HG03103 (cell line): ENCODE measurements around the gene ESPL1.

Experiments used
- ATAC-seq: cut with Tn5 transposase; IDR thresholded peaks from one replicate; pipeline ENCODE4 v1.9.1; 2021; ENCODE audit warnings: low read depth; ENCODE audit not compliant: unreplicated experiment

The ESPL1 gene

DNA sequence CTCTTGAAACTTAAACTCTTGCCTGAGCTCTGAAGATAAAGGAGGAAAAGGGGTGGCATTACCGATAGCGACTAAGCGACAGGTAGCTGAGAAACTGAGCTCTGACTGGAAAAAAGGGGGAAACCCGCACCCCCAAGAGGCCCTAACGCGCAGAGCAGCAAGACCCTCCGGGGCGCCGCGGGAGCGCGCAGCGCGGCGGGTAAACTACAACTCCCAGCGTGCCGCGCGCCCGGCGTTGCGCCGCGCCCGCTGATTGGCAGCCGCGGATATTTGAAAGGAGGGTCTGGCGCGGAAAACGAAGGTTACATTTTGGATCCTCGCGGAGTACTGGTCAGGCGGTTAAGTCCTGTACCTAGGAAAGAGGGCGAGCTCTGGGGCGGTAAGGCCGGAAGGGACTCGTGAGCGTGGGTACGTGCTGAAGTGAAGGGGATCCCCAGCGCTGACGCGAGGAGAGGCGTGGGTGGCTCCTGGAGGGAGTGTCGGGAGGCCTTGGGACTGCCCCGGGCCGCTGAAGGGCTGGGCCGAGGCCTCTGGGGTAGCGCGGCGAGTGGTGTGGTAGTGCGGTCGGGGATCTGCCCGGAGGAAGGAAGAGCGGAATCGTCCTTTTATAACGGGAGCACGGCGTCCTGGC is at the start of gene ESPL1:
TSS of gene ESPL1 (plus strand) at position 301 of the 631 bp plus-strand sequence. CDS start 468 bp downstream, outside the sequence.
- ATAC-seq = peak; percentile 77

DNA sequence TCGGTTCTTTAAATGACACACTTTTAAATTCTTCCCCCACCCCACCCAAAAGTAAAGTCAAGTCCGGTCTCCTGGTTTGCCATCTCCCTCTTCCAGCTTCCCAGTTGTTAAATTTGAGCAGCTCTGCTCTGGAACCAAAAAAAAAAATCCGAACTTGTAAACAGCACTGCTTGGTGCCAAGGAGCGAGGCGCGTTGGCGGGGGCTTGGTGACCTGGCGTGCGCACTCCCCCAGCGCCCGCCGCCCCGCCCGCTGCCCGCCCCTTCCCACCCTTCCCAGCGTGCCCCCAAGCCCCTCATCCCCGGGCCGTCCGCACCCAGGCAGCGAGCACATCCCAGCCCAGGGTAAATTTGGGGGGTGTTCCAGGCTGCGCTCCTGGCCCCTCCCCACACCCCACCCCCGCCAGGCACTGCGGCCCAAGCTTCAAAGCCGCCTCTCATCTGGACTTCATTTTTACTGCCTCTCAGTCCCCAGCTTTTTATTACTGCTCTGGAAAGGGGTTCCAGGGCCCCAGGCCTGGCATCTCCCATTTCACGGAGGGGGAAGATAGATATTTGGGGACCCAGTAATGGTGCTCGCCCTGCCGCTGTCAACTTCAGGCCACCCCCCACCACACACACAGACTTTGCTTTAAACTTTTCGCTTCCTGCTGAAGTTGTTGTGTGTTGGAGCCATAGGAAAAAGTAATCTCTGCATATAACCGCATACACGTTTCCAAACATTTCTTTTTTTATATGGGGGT is 49.4 kb upstream of the ESPL1 start:
- no peak for ATAC-seq

DNA sequence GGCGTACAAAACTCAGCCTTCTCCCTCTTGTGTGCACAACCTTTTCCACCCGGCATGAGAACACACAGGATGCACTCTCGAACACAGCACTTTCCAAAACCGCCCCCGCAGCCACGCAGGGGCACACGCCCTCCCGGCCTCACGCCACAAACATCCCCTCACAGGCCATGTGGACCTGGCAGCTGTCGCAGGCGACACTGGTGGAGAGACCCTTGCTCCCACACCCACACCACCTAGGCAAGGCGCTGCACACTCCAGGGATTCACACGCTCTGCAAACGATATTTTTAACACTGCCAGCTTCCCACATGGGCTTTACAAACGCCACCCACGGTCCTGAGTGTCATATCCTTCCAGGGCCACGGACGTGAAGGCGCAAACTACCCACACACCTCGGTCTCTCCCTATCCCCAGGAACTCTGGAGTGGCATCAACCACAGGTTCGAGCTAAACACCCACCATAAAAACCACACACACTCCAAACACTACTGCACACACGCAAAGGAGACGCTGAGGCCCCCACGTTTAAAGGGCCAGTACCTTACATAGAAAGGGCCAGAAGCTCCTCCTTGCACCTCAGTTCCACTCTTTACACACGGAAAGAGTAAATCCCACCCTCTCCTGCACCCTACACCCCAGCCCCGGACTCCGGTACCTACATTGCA is 48.7 kb upstream of the ESPL1 start:
- ATAC-seq = no peak

DNA sequence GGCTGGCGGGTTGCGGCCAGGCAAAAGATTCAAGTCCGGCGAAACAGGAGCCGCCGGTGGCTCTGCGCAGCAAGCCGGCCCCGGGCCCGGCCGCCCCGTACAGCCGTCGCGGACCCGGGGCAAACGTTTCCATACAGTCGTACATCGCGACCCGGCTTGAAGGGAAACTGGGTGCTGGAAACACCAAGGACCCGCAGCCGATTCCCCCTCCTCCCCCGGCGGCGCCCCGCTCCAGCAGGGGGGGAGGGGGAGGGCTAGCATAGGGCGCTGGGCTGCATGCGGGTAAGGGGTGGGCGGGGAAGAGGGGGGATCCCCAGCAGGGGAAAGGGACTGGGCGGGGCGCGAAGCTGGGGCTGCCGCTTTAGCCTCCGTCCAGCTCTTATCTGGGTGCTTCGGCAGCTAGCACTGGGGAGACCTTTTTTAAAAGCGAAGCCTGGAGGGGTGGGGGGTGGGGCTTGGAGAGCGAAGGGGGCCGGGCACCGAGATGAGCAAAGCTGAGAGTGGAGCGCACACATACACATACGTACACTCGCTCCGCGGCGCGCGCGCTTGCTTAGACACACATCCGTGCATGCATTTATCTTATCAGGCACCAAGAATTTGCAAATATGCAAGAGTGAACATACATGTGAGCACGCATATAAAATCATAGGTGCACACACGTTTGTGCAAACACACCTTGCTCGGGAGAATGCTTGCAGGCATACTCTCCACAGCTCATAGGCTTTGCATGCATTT is 48.0 kb upstream of the ESPL1 start:
- ATAC-seq = peak; percentile 24

DNA sequence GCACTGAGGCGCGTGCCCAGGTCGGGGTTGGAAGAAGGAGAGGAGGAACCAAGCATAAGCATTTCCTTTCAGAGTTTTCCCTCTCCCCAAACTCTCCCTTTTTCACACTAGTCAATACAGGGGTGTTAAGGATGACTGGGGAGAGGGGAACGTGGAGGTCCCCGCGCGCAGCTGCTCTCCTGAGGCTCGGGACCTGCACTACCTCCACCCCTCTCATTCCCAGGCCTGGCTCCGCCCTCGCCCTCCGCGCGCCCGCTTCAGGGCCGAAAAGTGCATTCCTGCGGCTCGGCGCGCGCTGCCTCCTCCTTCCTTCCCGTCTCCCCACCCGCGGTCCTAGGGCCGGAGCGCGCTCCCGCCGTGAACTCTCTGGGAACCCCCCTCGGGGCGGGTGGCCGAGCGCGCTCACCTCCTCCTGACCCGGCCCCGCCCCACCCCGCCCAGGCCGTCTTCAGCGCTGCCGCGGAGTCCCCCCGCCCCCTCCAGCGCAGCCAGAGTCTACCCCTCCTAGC is 47.4 kb upstream of the ESPL1 start:
- peak; percentile 42 for ATAC-seq

DNA sequence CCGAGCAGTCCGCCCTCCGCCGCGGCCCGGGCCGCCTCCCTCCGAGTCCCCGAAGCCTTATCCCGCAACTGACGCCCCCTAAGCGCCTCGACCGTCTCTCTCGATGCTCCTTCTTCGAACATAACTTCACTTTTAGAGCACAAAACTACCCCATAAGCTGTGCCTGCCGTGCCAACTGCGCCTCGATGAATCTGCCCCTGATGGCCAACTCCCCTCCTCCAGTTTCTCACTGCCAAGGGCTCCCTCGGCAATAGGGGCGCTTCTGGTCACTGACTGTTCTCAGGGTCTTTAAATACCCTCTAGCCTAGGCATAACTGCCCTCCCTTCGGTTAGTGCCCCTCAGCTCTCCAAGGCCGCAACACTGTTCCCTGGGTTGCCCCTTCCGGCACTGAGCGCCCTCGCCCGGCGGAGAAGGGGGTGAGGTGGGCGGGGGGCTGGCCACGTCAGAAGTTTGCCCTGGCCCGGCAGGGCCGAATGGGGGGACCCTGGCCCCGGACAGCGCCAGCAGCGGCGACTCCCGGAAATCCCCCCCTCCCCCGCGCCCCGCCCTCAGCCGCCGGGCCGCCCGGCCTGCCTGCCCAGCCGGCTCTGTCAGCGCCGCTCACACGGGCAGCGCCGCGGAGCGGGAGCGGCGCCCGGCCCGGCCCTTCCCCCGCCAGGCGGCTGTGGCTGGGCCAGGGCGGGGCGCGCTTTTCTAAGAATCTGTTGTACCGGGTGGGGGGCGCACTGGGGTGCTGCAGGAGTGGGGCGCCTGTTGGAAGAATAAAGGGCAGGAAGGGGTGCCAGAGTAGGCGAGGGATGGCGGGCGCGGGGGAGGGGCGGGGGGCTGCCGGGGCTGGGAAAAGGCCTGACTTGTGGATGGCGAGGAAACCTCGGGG is 46.7 kb upstream of the ESPL1 start:
- ATAC-seq = peak; percentile 25

DNA sequence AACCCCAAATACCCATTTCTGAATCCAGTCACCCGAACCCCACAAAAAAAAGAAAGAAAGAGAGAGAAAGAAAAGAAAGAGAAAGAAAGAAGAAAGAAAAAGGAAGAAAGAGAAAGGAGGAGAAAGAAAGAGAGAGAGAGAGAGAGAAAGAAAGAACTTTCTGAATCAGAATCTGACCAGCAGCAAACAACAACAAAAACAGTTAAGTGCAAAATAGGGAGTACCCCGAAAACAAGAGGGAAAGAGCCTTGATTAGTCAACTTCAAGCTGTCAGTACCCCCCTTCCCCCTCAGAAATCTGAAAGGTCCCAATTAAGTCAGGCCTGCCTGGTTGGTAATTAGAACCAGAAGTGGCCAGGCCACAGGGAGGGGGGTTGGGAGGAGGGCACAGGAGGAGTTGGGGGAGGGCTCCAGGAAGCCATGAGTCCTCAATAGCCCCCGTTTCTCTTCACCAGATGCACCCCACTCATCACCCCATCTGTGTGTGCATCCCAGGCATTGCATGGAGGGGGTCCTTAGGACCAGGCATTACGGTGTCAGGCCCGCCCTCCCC is 45.9 kb upstream of the ESPL1 start:
- no peak for ATAC-seq

DNA sequence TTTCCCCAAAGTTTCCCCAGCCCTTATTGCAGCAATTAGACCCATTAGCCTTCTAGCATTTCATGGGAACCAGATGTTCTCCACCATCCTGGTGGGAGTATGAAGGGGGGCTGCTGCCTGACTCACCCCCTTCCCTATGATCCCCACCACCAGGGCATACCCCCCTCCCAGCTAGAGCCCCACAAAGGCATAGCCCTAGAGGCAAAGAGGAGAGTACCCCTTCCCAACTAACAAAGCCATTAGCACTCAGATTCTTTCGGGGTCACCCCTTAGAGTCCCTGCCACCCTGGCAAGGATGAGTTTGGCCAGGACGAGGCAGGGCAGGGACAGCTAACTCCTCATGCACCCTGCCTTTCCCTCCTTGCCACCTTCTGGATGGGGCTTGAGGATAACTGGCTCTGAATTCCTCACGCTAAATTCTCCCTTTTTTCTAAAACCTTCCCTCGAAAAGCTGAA is 45.3 kb upstream of the ESPL1 start:
- no peak for ATAC-seq

DNA sequence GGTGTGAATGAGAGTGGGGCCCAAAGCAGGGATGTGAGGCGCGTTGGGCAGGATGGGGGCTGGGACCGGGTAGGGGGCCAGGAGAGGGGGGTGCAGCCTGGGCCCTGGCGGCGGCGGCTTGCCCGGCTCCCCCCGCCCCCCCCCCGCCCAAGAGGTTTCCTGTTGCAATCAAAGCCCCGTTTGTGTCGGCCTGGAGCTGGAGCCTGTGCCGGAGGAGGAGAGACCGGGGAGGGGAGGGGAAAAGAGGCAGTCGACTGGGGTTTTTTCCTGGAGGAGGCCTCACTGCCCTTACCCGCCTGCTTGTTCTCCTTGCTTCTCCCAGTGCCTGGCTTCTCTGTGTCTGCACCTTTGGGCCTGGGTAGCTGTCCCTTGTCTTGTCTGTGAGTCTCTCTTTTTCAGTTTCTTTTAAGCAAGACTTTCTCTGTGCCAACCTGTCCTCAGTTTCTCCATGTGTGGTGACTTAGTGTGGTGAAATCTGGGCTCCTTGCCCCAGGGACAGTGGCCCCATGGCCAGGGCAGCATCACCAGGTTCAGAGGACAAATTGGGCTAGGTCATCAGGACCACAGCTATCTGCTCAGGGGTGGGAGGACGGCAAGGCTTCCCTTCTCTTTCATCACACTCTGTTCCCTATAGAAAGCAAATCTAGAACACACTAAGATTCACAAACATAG is 44.6 kb upstream of the ESPL1 start:
- ATAC-seq = no peak

DNA sequence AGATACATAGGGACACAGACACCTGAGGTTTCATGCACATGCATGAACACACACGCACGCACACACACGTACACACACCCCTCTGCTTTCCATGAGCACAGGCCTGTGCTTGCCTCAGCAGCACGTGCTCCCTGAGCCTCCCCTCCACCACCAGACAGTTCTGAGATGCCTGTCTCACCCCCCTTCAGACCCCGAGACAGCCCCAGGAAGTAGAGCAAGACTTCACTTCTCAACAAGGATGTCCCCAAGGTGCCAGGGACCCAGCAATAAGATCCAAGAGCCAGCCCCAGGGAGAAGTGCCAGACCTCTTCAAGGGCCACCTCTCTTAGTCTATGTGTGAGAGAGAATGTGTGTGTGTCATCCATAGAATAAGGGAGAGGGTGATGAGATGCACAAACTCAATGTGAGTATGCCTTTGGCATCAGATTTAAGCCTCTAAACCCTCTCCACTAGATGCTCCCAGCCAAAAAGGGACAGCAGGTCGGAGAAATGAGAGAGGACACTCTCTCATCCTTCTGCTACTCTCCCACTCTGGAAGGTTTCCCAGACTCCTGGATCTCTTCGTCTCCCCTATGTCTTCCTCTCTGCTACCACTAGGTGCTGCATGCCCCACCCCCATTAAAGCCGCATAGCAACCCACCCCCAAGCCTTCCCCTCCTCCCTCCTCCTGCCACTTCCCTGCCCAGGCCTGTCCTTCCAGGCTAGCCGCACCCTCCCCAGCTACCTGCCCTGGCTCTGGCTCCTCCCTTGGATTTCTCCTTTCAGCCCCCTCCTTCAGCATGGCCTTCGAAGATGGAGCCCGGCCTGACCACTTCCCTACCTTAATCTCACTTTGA is 43.8 kb upstream of the ESPL1 start:
- no peak for ATAC-seq

DNA sequence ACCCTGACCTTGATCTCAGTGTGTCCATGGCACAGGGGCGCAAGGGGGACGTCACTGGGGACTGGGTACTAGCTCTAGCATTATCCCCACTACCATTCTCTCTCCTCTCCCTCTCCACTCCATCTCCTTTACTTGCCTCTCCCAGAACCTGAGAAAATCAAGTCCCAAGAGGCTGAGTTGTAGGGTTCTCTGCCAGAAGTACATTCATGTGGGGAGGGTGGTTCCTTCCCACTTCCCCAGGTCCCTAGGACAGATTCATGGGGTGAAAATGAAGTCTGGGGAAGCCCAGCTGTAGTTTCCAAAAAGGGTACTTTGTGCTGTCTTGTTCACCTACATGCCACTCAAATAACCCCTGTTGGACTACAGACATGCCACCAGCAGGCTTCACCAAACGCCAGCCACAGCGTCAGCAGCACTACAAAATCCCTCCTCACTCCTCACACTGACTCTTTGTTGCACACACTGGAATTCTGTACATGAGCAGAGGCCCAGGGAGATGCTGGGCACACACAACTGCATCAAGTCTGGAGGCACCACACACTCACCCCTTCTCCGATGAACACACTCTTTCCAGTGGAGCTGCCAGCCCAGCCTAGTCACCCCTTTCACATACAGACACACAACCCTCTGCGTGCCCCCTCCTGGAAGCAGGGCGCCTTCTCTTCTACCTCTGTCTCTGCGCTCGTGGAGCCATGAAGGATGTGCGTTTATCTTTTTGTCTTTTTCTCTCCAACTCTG is 43.0 kb upstream of the ESPL1 start:
- ATAC-seq = no peak

DNA sequence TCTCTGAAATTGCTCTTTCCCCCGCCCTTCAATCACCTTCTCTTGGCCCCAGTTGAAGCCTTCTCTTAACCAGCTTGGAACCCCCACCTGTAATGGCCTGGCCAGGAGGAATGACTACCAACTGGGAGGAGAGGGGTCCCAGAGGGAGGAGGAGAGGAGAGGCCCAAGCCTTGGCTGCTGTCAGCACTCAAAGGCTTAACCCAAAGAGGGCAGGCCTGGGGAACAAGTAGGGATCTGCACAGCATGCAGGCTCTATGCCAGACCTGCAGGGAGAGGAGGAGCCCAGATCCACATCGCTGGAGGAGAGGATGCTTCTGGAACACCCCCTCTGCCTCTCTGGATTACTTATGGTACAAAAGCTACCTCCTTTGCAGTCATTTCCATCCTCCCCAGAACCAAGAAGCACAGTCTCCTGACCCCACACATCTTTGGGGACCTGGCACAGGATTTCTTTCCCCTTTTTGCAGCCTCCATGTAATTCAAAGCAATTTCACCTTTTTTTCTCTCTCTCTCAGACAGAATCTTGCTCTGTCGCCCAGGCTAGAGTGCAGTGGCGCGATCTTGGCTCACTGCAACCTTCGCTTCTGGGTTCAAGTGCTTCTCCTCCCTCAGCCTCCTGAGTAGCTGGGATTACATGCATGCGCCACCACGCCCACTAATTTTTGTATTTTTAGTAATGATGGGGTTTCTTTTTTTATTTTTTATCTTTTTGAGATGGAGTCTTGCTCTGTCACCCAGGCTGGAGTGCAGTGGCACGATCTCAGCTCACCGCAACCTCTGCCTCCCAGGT is 42.3 kb upstream of the ESPL1 start:
- ATAC-seq = no peak

DNA sequence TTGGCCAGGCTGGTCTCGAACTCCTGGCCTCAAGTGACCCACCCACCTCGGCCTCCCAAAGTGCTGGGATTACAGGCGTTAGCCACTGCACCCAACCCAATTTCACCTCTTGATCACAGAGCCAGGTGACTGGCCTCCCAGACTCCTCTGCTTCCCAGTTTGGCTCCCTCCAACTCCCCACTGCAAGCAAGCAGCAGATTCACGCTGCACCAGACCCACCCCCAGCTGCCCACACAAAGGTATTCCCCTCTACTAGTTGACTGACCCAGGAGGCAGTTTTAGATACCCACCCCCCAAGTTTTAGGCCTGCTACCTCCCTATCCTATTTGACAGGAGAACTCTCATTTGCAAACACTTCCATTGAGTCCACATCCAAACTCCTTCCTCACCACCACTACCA is 41.3 kb upstream of the ESPL1 start:
- no peak for ATAC-seq

DNA sequence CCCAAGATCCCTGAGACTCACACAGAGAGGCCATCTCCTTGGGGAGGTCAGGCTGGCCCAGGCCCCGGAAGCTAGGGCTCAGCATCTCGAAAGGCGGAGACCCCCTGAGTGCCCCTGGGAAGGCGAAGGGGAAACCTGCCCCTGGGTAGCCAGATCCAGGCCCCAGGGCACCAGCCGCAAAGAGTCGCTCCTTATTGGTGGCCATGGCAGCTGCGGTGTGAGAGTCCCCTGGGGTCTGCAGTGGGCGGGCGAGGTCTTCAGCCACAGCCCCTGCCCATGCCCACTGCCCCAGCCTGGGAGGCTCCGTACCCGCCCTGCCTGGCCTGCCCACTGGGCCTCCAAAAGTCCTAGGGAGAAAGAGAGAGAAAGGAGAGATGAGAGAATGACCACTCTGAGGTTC is 40.8 kb upstream of the ESPL1 start:
- ATAC-seq = no peak

DNA sequence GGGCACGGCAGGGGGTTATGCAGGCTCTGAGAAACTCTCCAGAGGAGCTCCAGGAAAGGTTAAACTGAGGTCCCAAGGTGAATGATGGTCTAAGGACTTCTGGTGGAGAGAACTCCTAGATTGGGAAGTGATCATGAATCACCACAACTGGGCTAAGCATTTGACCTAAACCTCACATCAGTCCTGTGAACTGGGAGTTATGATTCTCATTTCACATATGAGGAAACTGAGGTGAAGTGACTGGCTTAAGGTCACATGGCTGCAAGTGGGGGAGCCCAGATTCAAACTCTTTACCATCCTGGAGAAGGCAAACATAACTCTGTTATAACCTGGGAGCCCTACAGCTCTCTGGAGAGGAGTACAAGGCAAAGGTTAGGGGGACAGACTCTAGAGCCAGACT is 40.3 kb upstream of the ESPL1 start:
- ATAC-seq = no peak

DNA sequence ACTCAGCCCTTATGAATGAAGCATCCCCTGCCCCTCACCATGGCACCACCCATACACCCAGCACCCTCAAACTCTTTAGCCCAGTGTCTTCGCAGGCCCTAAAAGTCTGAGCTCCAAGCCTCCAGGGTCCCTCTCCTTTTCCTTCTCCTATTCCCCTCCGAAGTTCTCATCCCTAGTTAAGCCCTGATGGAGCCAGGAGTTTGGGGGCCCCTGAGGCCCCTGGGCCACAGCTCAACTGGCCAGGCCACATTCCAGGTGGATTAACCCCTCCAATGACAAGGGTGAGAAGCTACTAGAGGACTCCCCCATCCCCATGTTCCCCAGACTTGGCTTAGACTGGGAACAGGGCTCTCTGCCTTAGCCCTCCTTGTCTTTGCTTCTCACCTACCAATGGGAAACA is 38.6 kb upstream of the ESPL1 start:
- ATAC-seq = no peak
